Activated CD8-positive, alpha-beta memory T cell treated with anti-CD3 and anti-CD28 coated beads, Interleukin-2, amount 50 U/mL, for 24 hours (primary cell): ENCODE measurements around the gene CACYBP.
"Not testable (repeated sequence)": the region's sequence is repeated elsewhere in the genome, so short reads cannot be mapped to it uniquely, and the experiment has no call there.

ENCODE experiments used
- DNase-seq: peaks from one replicate; pipeline ENCODE4 v3.0.0-alpha.2; 2020; ENCODE audit errors: extremely low read depth

Gene CACYBP

GRCh38 chr1:175009532-175009931, 9.8 kb downstream of the CACYBP start:
- no peak for DNase-seq

DNA sequence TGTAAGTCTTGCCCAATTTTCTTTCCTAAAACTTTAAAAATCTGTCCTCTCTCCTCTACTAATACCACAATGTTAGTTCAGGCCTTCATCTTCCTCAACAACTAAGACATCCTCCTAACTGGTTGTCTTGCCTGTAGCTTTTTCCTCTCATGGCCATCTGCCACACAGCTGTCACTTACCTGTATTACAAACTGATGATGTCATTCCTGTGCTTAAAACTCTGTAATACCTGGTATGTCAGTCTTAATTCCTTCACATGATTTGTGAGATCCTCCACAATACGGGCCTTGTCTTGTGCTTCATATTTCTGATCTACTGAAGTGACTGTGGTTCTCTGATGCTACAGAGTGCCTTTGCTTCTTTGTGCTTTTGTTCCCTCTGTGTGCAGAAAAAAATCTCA, 13.7 kb downstream of the CACYBP start:
- no peak for DNase-seq

DNA sequence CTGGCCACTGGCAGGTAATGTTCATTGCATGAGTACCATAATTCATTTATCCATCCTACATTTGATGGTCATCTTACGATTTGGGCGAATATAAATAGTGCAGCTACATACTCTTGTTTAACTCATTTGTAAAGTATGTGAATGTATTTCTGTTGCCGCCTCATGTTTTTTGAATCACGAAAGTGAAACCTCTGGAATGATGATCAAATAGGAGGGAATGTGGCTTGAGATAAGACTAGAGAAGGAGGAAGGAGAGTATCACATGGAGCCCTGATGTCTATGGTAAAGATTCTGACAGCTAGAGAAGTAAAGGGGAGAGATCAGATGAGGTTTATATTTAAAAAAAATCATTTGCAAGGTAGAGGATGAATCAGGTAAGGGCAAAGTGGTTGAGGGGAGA, 15.5 kb downstream of the CACYBP start:
- no peak for DNase-seq

DNA sequence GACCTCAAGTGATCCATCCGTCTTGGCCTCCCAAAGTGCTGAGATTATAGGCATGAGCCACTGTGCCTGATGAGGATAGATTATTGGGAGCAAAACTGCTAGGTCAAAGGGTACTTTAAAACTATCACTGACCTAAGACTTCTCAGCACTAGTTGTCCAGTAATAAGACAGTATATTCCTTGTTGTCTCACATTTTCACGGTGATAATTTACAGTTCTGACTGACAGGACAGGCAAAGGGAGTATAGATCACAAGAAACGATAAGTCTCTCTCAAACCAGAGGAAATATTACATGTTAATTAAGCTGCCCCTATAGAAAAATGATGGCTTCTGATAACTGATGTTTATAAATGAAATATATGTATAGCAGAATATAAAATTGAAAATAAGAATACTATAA, 19.8 kb downstream of the CACYBP start:
- no peak for DNase-seq

- peak; percentile 98 for DNase-seq
Measured at GRCh38 chr1:175023043-175023921, 23.5 kb downstream of the CACYBP start, which contains the start of gene MRPS14. Gene MRPS14 (minus strand): TSS chr1:175023425. CDS start chr1:175023408, 17 bp downstream.

DNA sequence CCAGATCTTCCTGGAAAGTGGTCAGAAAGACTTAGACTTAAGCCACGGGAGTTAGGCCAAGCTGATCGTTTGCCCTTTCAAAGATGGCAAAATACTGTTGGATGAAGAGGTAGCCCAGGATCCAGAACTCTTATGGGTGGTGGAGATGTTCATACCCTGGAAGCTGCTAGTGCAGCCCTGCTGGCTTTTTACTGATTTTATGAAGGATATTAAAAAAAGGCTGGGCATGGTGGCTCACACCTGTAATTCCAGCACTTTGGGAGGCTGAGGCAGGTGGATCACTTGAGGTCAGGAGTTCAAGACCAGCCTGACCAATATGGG, 24.1 kb downstream of the CACYBP start:
- not testable (repeated sequence) for DNase-seq

- no peak for DNase-seq
Measured at GRCh38 chr1:175024773-175025172, 25.0 kb downstream of the CACYBP start.

DNA sequence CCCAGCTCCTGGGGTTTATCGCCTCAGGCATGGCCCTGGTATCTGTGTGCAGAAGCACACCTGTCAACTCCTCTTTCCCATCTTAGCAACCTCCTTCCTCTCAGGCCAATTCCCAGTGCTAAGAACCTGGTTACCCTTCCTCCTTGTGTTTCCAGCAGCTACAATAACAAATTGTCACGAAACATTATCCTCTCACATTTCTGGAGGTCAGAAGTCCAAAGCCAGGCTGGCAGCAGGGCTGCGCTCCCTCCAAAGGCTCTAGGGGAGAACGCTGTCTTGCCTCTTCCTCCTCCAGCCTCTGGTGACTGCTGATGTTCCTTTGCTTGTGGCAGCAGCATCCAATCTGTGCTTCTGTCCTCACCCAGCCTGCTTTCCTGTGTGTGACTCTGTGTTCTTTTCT, 34.2 kb downstream of the CACYBP start:
- no peak for DNase-seq

DNA sequence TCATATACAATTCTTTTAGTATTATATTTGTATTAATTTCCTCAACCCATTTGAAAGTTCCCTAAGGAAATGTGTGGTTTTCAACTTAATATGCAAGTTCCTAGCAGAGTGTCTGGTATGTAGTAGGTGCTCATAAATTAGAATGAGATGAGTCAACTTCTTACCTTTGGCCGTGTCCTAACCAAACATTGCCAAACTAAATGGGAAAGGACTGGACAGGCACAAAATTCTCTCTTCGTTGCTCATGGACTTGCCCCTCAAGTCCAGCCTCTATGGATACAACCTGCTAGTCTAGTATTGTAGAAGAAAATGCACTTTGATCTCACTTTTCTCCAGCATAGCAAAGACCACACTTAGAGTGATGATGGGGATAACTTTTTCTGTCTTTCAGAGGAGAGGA, 35.0 kb downstream of the CACYBP start:
- no peak for DNase-seq

DNA sequence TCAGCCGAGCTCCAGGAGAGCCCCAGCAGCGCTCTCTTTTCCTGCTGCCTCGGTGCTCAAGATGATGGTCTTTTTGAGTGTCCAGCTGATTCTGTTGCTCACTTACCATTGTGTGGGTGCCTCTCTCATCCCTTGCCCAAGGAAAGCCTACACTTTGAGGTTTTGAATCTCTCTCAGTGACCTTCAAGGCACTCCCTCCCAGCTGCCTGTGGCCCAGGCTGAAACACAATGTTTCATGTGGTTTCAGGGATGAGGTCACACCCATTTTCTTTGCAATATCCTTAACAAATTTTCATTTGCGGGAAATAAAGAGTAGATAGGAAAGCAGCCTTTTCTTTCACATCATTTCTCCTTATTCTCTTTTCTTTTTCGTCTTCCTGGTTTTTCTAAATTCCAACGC, 36.1 kb downstream of the CACYBP start:
- no peak for DNase-seq

DNA sequence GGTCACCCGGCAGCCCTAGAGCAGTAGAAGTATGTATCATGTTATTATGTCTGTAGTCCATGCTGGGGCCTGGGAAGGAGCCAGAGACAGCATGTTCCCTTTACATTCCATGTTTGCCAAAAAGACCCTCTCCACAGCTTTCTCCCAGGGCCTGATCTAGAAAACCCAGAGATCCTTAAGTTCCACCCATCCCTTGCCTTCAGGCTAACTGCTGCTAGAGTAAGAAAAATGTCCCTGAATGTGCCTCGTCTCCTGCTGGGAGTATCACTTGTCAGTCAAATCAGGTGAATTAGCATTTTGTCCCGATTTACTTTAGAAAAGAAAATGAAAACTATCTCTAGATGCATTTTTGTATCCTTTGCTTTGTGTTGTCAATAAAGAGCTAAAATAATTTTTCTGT, 36.7 kb downstream of the CACYBP start:
- DNase-seq: no peak

GRCh38 chr1:175037416-175037815, 37.7 kb downstream of the CACYBP start:
- DNase-seq: no peak

- DNase-seq: no peak
Measured at GRCh38 chr1:175040324-175040879, 40.7 kb downstream of the CACYBP start.

GRCh38 chr1:175042650-175043049, 42.9 kb downstream of the CACYBP start:
- DNase-seq: no peak

DNA sequence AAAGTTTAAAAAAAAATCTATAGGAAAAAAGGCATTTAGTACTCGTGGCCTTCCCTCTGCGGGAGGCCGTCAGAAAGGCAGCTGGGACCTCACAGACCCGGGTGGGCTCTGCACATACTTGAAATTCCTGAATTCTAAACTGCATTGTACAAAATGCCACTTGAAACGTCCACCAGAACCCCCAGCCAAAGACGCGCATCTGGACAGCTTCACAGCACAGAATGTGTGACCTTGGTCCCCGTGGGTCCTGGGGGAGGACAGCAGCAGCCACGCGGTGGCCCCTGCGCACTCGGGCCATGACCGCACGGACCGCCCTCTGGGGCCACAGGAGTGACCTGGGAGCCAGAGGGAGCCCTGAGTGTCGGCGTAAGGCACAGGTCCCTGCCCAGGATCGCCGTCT, 44.1 kb downstream of the CACYBP start:
- no peak for DNase-seq

DNA sequence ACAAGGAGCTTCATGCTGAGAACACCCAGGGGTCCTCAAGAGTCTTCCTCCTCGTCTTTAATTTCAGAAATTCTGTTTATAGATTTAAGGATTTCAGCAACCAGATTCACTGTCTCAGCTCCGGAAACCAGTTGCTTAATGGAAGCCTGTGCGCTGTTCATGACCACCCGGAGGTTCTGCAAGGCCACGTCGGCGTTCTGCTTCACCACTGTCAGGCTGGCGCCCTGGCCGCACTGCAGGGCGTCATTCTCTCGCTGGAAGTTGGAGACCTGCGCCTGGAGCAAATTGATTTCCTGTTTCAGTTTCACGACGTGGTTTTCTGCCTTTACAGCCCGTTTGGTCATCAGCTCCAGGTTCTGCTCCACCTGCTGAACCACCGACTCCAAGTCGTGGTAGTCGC, 44.8 kb downstream of the CACYBP start:
- not testable (repeated sequence) for DNase-seq

DNA sequence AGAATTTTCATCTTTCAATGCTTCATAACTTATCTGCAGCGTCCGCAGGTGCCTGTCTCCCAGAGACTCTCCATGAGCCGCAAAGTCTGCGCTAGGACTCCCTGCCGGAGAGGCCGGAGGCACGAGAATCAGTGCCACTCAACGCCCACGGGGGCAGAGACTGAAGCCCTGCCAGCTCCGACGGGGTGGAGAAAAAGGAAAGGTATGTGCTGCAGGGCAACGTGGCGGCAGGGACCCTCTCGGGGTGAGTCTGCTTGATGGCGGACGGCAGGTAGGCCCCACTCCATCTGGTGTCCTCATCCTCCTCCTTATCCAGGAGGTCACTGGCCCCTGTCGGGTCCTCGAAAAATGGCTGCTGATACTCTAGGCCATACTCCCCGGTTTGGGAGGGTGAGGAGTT, 45.4 kb downstream of the CACYBP start:
- no peak for DNase-seq

GRCh38 chr1:175045519-175045918, 45.8 kb downstream of the CACYBP start:
- no peak for DNase-seq

- no peak for DNase-seq
Measured at GRCh38 chr1:175050992-175051391, 51.2 kb downstream of the CACYBP start.

DNA sequence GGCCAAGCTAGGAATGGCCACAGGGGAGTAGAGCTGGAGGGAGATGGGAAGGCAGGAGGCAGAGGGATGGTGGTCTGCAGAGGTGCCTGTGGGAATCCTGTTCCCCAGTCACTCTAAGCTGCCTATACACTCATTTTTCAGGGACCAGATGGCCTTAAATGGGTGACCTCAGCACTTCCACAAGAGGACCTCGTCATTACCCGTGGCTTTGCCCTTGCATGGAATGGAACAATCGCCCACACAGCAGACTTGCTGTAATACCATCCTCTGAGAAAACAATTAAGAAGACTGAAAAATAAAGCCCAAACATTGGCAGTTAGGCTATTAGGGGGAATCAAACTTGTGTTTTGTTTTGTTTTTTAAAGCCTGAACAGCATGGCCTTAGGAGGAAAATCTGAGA, 55.0 kb downstream of the CACYBP start:
- DNase-seq: no peak
